GM12891 (cell line): ENCODE data around the gene PDE10A.

Experiments
- POLR2A ChIP-seq: IDR thresholded peaks from 2 replicates; pipeline ENCODE4 v1.6.1; 2011; ENCODE audit warnings: low read depth, low read length, control low read depth
- POLR2AphosphoS5 ChIP-seq: IDR thresholded peaks from 2 replicates; pipeline ENCODE4 v1.6.1; 2011; ENCODE audit warnings: low read depth, low read length, control low read depth

DNA sequence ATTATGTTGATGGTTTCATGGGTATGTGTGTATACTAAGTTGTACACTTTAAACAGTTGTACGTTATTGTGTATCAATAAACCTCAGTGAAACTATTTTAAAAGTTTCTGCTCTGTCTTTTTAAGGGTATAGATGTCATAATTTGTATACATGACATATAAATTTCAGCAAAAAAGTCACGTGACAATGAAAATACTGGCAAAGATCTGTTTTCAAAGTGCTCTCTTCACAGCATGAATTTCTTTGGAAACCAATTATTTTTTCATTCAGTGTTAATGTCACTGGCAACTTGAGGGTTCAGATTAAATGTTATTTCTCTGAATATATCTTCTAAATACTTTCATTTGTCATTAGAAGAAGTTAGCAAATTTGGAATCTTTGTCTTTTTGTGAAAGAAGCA is 261.9 kb downstream of the PDE10A start:
- no peak for TF ChIP-seq POLR2A
- TF ChIP-seq POLR2AphosphoS5, result no peak
